Fibroblast of lung (primary cell): ENCODE measurements around the gene GPRC5C. TPM values are rescaled to one million over a fixed set of nuclear protein-coding genes. Genes with fewer than 3 reads are reported as not detected.

Experiments used
- DNase-seq, 2 donors: peaks; one replicate each; pipeline versions ENCODE4 v3.0.0 to v3.0.0-alpha.2; 2010; ENCODE audit warnings: low read depth in 2 of 2
- H2AFZ ChIP-seq: 2 replicates; pipeline ENCODE4 v1.5.1; 2012; ENCODE audit warnings: low read length, control low read depth, inconsistent platforms
- H3K27ac ChIP-seq: 2 replicates; pipeline ENCODE4 v1.5.1; 2011; ENCODE audit warnings: low read length, control low read depth; ENCODE audit not compliant: insufficient read depth
- H3K27me3 ChIP-seq: 2 replicates; pipeline ENCODE4 v1.5.1; 2011; ENCODE audit warnings: mild to moderate bottlenecking, low read length; ENCODE audit not compliant: control insufficient read depth, insufficient read depth
- H3K36me3 ChIP-seq: 2 replicates; pipeline ENCODE4 v1.5.1; 2011; ENCODE audit warnings: low read length; ENCODE audit not compliant: control insufficient read depth, insufficient read depth
- H3K4me1 ChIP-seq: 2 replicates; pipeline ENCODE4 v1.5.1; 2011; ENCODE audit warnings: low read length; ENCODE audit not compliant: control insufficient read depth, insufficient read depth; ENCODE audit errors: extremely low read depth
- H3K4me2 ChIP-seq: 2 replicates; pipeline ENCODE4 v1.5.1; 2011; ENCODE audit warnings: low read length, control low read depth; ENCODE audit not compliant: insufficient read depth; ENCODE audit errors: extremely low read depth
- H3K4me3 ChIP-seq, 4 experiments: fragments of 200-600 bp in 1 of 4; sonication (generic) in 1 of 4; replicated peaks in 1 of 4; 2 replicates each; pipeline ENCODE4 v1.5.1; 2011 to 2016; ENCODE audit warnings: low read length in 4 of 4, low read depth in 3 of 4, mild to moderate bottlenecking in 3 of 4, control low read depth in 2 of 4, inconsistent platforms in 1 of 4, mixed read lengths in 1 of 4; ENCODE audit not compliant: insufficient read depth in 1 of 4; ENCODE audit errors: control extremely low read depth in 1 of 4
- H3K79me2 ChIP-seq: 2 replicates; pipeline ENCODE4 v1.5.1; 2012; ENCODE audit warnings: mild to moderate bottlenecking, low read length, inconsistent platforms; ENCODE audit not compliant: control insufficient read depth, insufficient read depth
- H3K9ac ChIP-seq: 2 replicates; pipeline ENCODE4 v1.5.1; 2011; ENCODE audit warnings: mild to moderate bottlenecking, low read length, control low read depth; ENCODE audit not compliant: insufficient read depth
- H3K9me3 ChIP-seq: 2 replicates; pipeline ENCODE4 v1.5.1; 2012; ENCODE audit warnings: low read depth, low read length; ENCODE audit not compliant: control insufficient read depth, insufficient read depth
- H4K20me1 ChIP-seq: 2 replicates; pipeline ENCODE4 v1.5.1; 2011; ENCODE audit warnings: low read length; ENCODE audit not compliant: control insufficient read depth, insufficient read depth; ENCODE audit errors: extremely low read depth
- CTCF ChIP-seq, 2 donors: IDR thresholded peaks in 1 of 2; conservative IDR thresholded peaks in 1 of 2; 1 replicate in 1 of 2; 2 replicates in 1 of 2; pipeline ENCODE4 v1.5.1; 2011 to 2012; ENCODE audit warnings: low read length in 2 of 2, control low read depth in 1 of 2, inconsistent platforms in 1 of 2, low read depth in 1 of 2, mild to moderate bottlenecking in 1 of 2
- EZH2 ChIP-seq: IDR thresholded peaks from 2 replicates; pipeline ENCODE4 v1.5.1; 2012; ENCODE audit warnings: low read length, control low read depth, mild to moderate bottlenecking; ENCODE audit errors: missing control alignments
- polyA plus RNA-seq, 2 donors: library from polyadenylated mRNA; depleted of rRNA in 1 of 2; stranded (reverse) in 1 of 2; unstranded in 1 of 2; fragments of >200 nt; gene quantifications; 2 replicates each; pipeline ENCODE4 v1.2.1, GENCODE V29; 2011 to 2012; ENCODE audit warnings: missing spikeins in 1 of 2
- total RNA-seq: library from RNA; depleted of rRNA; stranded (reverse); fragments of >200 nt; gene quantifications from 2 replicates; pipeline ENCODE4 v1.2.1, GENCODE V29; 2014

The GPRC5C gene
- total and polyA plus RNA-seq, 2 donors (not counting 1 experiment from before 2014, with no cell fraction given): 0.11 to 1.5 TPM

DNA sequence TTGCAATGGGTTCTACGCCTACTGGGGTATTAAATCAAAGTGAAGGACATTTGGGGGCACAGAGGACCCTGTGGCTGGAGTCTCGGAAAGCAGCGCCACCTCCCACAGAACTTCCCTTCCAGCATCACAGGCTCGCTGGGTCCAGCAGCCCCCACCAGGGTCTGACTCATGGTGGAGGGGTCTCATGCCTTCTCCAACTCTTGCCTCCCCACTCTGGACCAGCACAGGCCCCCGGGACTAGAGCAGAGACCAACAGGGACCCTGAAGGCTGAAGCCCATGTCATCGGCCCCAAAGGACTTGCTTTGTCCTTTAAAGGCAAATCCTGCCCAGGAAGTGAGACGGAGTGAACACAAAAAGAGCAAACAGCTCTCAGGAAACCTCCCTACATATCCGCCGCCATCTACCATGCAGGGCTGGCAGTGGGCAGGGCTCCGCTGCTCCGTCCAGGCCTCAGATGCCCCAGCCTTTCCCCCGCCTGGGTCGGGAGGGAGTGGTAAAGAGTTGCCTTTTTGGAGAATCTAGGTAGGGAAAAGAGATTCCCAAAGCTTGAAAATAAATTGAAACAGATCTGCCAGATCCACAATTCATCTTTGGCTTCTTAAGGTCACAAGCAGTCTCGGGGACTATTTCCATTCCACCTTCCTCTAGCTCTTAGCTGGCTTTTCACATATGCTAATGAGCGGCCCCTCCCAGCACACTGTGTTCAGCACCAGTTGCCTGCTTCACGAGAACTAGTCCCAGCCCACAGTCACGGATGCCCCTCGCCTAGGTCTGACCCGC is 2.1 kb upstream of the GPRC5C start:
- no peak overlapping the region for H3K4me3 ChIP-seq
- H3K9ac ChIP-seq: no peak overlapping the region
- H4K20me1 ChIP-seq: no peaks in the 10 kb centered on the region
- peaks cover 8% of the 10 kb centered on the region for H3K27me3 ChIP-seq
- TF ChIP-seq EZH2 (no peak), CTCF (conservative IDR thresholded peaks at IDR 0.05 in 1 of 2, IDR thresholded peaks at IDR 0.05 in 1 of 2; ENCODE audit: low read depth in 1 of 2, low read length in 2 of 2) (no peak)
- no peaks in the 10 kb centered on the region for H3K36me3 ChIP-seq
- DNase-seq: no peak
- H3K27ac ChIP-seq: no peak overlapping the region
- H3K4me1 ChIP-seq: no peaks in the 10 kb centered on the region
- no peaks in the 10 kb centered on the region for H3K9me3 ChIP-seq
- H2AFZ ChIP-seq: no peak overlapping the region
- no peak overlapping the region for H3K4me2 ChIP-seq
- no peaks in the 10 kb centered on the region for H3K79me2 ChIP-seq

- no peak for DNase-seq
- H3K36me3 ChIP-seq: no peaks in the 10 kb centered on the region
- H3K9ac ChIP-seq: no peak overlapping the region
- TF ChIP-seq CTCF (conservative IDR thresholded peaks at IDR 0.05 in 1 of 2, IDR thresholded peaks at IDR 0.05 in 1 of 2; ENCODE audit: low read depth in 1 of 2, low read length in 2 of 2): no peak
- no peak for TF ChIP-seq EZH2
- H3K4me3 ChIP-seq: no peak overlapping the region
- peaks cover 8% of the 10 kb centered on the region for H3K27me3 ChIP-seq
- no peaks in the 10 kb centered on the region for H3K9me3 ChIP-seq
- H4K20me1 ChIP-seq: no peaks in the 10 kb centered on the region
- no peaks in the 10 kb centered on the region for H3K4me1 ChIP-seq
- H3K4me2 ChIP-seq: no peak overlapping the region
- H3K27ac ChIP-seq: no peak overlapping the region
- H3K79me2 ChIP-seq: no peaks in the 10 kb centered on the region
- H2AFZ ChIP-seq: no peak overlapping the region
These were observed 1.5 kb upstream of the GPRC5C start for GRCh38 chr17:74430385-74430705.

DNA sequence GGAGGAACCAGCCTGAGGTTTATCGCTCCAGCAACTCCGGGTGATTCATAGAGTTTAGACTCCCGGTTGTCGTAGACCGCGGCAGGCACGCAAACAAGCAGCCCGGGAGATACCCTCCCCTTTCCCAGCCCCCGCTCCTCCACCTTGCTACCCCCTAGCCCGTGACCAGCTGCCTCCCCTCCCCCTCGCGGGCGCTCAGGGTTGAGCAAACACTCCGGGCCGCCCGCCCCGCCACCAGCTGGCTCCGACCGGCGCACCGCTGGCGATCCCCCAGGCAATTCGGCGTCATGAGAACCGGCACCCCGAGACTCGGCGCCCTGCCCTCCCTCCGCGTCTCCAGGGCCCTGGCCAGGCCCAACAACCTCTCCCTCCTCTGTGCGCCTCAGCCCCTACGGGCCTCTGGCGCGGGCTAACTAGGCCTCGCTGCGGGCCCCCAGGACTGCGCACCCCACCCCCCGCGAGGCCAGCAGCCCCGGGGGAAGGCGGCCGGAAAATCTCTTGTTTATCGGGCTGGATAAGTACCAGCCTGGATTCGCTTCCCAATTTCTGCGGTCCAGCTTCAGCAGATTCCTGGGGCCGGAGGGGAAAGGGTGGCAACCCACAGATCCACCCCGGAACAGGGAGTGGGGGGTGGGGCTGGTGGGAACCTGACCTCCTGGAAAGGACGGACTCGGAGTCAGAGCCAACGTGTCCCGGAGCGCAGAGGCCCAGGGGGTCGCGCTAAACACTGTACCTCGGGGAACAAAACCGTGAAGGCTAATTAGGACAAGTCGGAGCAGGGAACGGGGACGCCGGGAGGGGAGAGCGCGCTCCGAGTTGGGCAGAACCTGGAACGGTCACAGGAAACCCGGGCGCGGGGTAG is 951 bp upstream of the GPRC5C start:
- Histone ChIP-seq H3K4me3 (peak overlapping the region in 1 of 4 experiments; percentile 10), H3K27ac (no peak overlapping the region)
- peak; percentile 27 to 86 for DNase-seq

More for the DNA sequence above, 951 bp upstream of the GPRC5C start:
- Histone ChIP-seq H3K27me3 (peaks cover 8% of the 10 kb centered on the region), H3K36me3 (no peaks in the 10 kb centered on the region), H3K9me3 (no peaks in the 10 kb centered on the region), H4K20me1 (no peaks in the 10 kb centered on the region), H3K79me2 (no peaks in the 10 kb centered on the region), H2AFZ (no peak overlapping the region), H3K4me2 (no peak overlapping the region), H3K4me1 (no peaks in the 10 kb centered on the region), H3K9ac (no peak overlapping the region)
- no peak for TF ChIP-seq EZH2
- TF ChIP-seq CTCF (conservative IDR thresholded peaks at IDR 0.05 in 1 of 2, IDR thresholded peaks at IDR 0.05 in 1 of 2; ENCODE audit: low read depth in 1 of 2, low read length in 2 of 2): no peak
